H1 (cell line): ENCODE measurements around the gene DCANP1. TPM values are rescaled to one million over a fixed set of nuclear protein-coding genes. Genes with fewer than 3 reads are reported as not detected.

Experiments
- CTCF ChIA-PET: fragments of 300-600 bp; sonication (Branson Sonifier 250); formaldehyde crosslinking; loops from one replicate; lab custom pipeline; 2021; ENCODE audit not compliant: partially characterized antibody; lab: Charles Lee
- POLR2A ChIA-PET: fragments of 300-600 bp; sonication (Branson Sonifier 250); formaldehyde crosslinking; loops from one replicate; lab custom pipeline; 2021; ENCODE audit warnings: inconsistent platforms; ENCODE audit not compliant: partially characterized antibody; lab: Charles Lee
- DNase-seq, 2 experiments: peaks; one replicate each; pipeline versions ENCODE4 v3.0.0 to v3.0.0-alpha.2; 2010 to 2022; ENCODE audit warnings: low spot score in 2 of 2, low read depth in 1 of 2, mixed read lengths in 1 of 2
- FAIRE-seq: peaks from 2 replicates; lab custom pipeline; 2011; peaks lifted over from hg19 to GRCh38; lab: Jason Lieb, UNC
- H2AFZ ChIP-seq: 2 replicates; pipeline ENCODE4 v1.8.1; 2012; ENCODE audit warnings: low read length, inconsistent platforms
- H2AK5ac ChIP-seq: 2 replicates; pipeline ENCODE4 v1.6.1; 2013; ENCODE audit warnings: low read depth, low read length
- H2BK120ac ChIP-seq: replicated peaks from 2 replicates; pipeline ENCODE3; 2013; ENCODE audit warnings: low read depth, low read length, inconsistent platforms
- H2BK12ac ChIP-seq: 2 replicates; pipeline ENCODE4 v1.6.1; 2013; ENCODE audit warnings: low read depth, low read length
- H2BK15ac ChIP-seq: 2 replicates; pipeline ENCODE4 v1.6.1; 2013; ENCODE audit warnings: low read length
- H2BK20ac ChIP-seq: 2 replicates; pipeline ENCODE4 v1.6.1; 2013; ENCODE audit warnings: low read length
- H2BK5ac ChIP-seq: 2 replicates; pipeline ENCODE4 v1.6.1; 2013; ENCODE audit warnings: low read depth, low read length
- H3K14ac ChIP-seq: 2 replicates; pipeline ENCODE4 v1.6.1; 2013; ENCODE audit warnings: inconsistent platforms; ENCODE audit not compliant: insufficient read length
- H3K18ac ChIP-seq: 2 replicates; pipeline ENCODE4 v1.6.1; 2013; ENCODE audit warnings: low read length; ENCODE audit errors: extremely low read depth
- H3K23ac ChIP-seq: 2 replicates; pipeline ENCODE4 v1.6.1; 2013; ENCODE audit warnings: inconsistent platforms; ENCODE audit not compliant: insufficient read length
- H3K23me2 ChIP-seq: 2 replicates; pipeline ENCODE4 v1.6.1; 2013; ENCODE audit warnings: low read depth, low read length
- H3K27ac ChIP-seq: 2 replicates; pipeline ENCODE4 v1.6.1; 2011; ENCODE audit warnings: low read depth, low read length, inconsistent platforms
- H3K27me3 ChIP-seq, 4 experiments: replicated peaks in 1 of 4; 1 replicate in 1 of 4; 2 replicates in 3 of 4; pipeline versions ENCODE4 v1.6.1 to v1.8.1; 2011 to 2013; ENCODE audit warnings: low read length in 3 of 4, mild to moderate bottlenecking in 3 of 4, inconsistent platforms in 2 of 4, mixed read lengths in 2 of 4, moderate library complexity in 1 of 4; ENCODE audit not compliant: control insufficient read depth in 3 of 4, insufficient read depth in 3 of 4; ENCODE audit errors: extremely low read depth in 1 of 4
- H3K36me3 ChIP-seq, 4 experiments: 2 replicates each; pipeline versions ENCODE4 v1.6.1 to v1.8.1; 2011 to 2013; ENCODE audit warnings: mild to moderate bottlenecking in 4 of 4, low read length in 3 of 4, moderate library complexity in 2 of 4, control low read depth in 1 of 4, inconsistent platforms in 1 of 4; ENCODE audit not compliant: insufficient read depth in 4 of 4, control insufficient read depth in 2 of 4
- H3K4ac ChIP-seq: replicated peaks from 2 replicates; pipeline ENCODE3; 2013; ENCODE audit warnings: low read length, low read depth, mixed read lengths, inconsistent platforms; ENCODE audit not compliant: insufficient read length
- H3K4me1 ChIP-seq, 4 experiments: replicated peaks in 1 of 4; 1 replicate in 1 of 4; 2 replicates in 3 of 4; pipeline versions ENCODE4 v1.6.1 to v1.8.1; 2011 to 2013; ENCODE audit warnings: low read length in 3 of 4, inconsistent platforms in 2 of 4, mixed read lengths in 1 of 4; ENCODE audit not compliant: insufficient read depth in 4 of 4, control insufficient read depth in 3 of 4
- H3K4me2 ChIP-seq, 2 experiments: 2 replicates each; pipeline versions ENCODE4 v1.6.1 to v1.8.1; 2011 to 2013; ENCODE audit warnings: low read depth in 2 of 2, low read length in 2 of 2, control low read depth in 1 of 2, inconsistent platforms in 1 of 2, mild to moderate bottlenecking in 1 of 2; ENCODE audit not compliant: insufficient read depth in 1 of 2
- H3K4me3 ChIP-seq, 4 experiments: fragments of 200-600, 300-600 bp in 1 of 4; sonication (generic), shearing (Covaris generic), sonication (Bioruptor Twin) in 1 of 4; 2 replicates each; pipeline versions ENCODE4 v1.5.1 to v1.8.1; 2011 to 2016; ENCODE audit warnings: low read length in 4 of 4, low read depth in 3 of 4, control low read depth in 2 of 4, inconsistent platforms in 2 of 4, mild to moderate bottlenecking in 2 of 4, mixed read lengths in 1 of 4, moderate library complexity in 1 of 4; ENCODE audit not compliant: insufficient read depth in 2 of 4; ENCODE audit errors: extremely low read depth in 1 of 4
- H3K56ac ChIP-seq: replicated peaks from 2 replicates; pipeline ENCODE3; 2013; ENCODE audit warnings: low read depth, mild to moderate bottlenecking, mixed read lengths, low read length, inconsistent platforms; ENCODE audit not compliant: insufficient read length
- H3K79me1 ChIP-seq: 2 replicates; pipeline ENCODE4 v1.6.1; 2013; ENCODE audit warnings: low read depth, low read length, control low read depth
- H3K79me2 ChIP-seq, 2 experiments: 2 replicates each; pipeline versions ENCODE4 v1.6.1 to v1.8.1; 2012 to 2013; ENCODE audit warnings: low read length in 2 of 2, mild to moderate bottlenecking in 2 of 2, inconsistent platforms in 1 of 2; ENCODE audit not compliant: insufficient read depth in 2 of 2, control insufficient read depth in 1 of 2
- H3K9ac ChIP-seq, 4 experiments: replicated peaks in 1 of 4; 1 replicate in 1 of 4; 2 replicates in 3 of 4; pipeline versions ENCODE4 v1.6.1 to v1.8.1; 2011 to 2013; ENCODE audit warnings: low read depth in 3 of 4, low read length in 3 of 4, control low read depth in 2 of 4, mild to moderate bottlenecking in 2 of 4, moderate library complexity in 2 of 4, inconsistent platforms in 1 of 4; ENCODE audit errors: extremely low read depth in 1 of 4
- H3K9me3 ChIP-seq, 2 experiments: 2 replicates each; pipeline versions ENCODE4 v1.6.1 to v1.8.1; 2012 to 2013; ENCODE audit warnings: mild to moderate bottlenecking in 2 of 2, moderate library complexity in 2 of 2, control low read depth in 1 of 2, inconsistent platforms in 1 of 2, low read depth in 1 of 2, low read length in 1 of 2, mixed read lengths in 1 of 2; ENCODE audit not compliant: insufficient read depth in 2 of 2
- H4K20me1 ChIP-seq, 2 experiments: replicated peaks in 1 of 2; 2 replicates each; pipeline versions ENCODE3 to v1.8.1; 2011 to 2013; ENCODE audit warnings: inconsistent platforms in 2 of 2, low read length in 2 of 2, mild to moderate bottlenecking in 1 of 2; ENCODE audit not compliant: insufficient read depth in 2 of 2, control insufficient read depth in 1 of 2
- H4K5ac ChIP-seq: 2 replicates; pipeline ENCODE4 v1.6.1; 2013; ENCODE audit warnings: low read length, low read depth, mixed read lengths, inconsistent platforms; ENCODE audit not compliant: insufficient read length
- H4K8ac ChIP-seq: 2 replicates; pipeline ENCODE4 v1.8.0; 2013; ENCODE audit warnings: mild to moderate bottlenecking, moderate library complexity, low read length, inconsistent platforms; ENCODE audit not compliant: insufficient read depth; ENCODE audit errors: extremely low read depth
- H4K91ac ChIP-seq: replicated peaks from 2 replicates; pipeline ENCODE3; 2013; ENCODE audit warnings: low read length, mixed read lengths, inconsistent platforms; ENCODE audit not compliant: insufficient read length
- BCL11A ChIP-seq, 2 experiments: IDR thresholded peaks; one replicate each; pipeline ENCODE4 v1.6.1; 2011; ENCODE audit warnings: low read depth in 2 of 2, low read length in 2 of 2, mild to moderate bottlenecking in 2 of 2
- CBX5 ChIP-seq: fragments of 300-800, 300-1000 bp; sonication (generic); IDR thresholded peaks from 2 replicates; pipeline ENCODE4 v1.7.1; 2016; ENCODE audit warnings: antibody characterized with exemption, low read length, low read depth
- CHD1 ChIP-seq: IDR thresholded peaks from 2 replicates; pipeline ENCODE4 v1.6.1; 2012; ENCODE audit warnings: low read depth, low read length, improper control_type of control experiment
- GTF2F1 ChIP-seq: IDR thresholded peaks from 2 replicates; pipeline ENCODE4 v1.6.1; 2012; ENCODE audit warnings: low read depth, low read length, improper control_type of control experiment, borderline replicate concordance
- HDAC2 ChIP-seq, 2 experiments: fragments of 300-600 bp in 1 of 2; sonication (generic) in 1 of 2; IDR thresholded peaks; 2 replicates each; pipeline ENCODE4 v1.6.1; 2011 to 2012; ENCODE audit warnings: low read depth in 2 of 2, low read length in 2 of 2, mild to moderate bottlenecking in 2 of 2, moderate library complexity in 2 of 2, borderline replicate concordance in 1 of 2, inconsistent platforms in 1 of 2
- SIN3A ChIP-seq, 2 experiments: IDR thresholded peaks in 1 of 2; conservative IDR thresholded peaks in 1 of 2; 2 replicates each; pipeline ENCODE4 v1.6.1; 2011 to 2012; ENCODE audit warnings: low read length in 2 of 2, improper control_type of control experiment in 1 of 2, low read depth in 1 of 2, mild to moderate bottlenecking in 1 of 2
- SIRT6 ChIP-seq: IDR thresholded peaks from one replicate; pipeline ENCODE4 v1.7.1; 2012; ENCODE audit warnings: low read length, inconsistent platforms
- YY1 ChIP-seq: IDR thresholded peaks from 2 replicates; pipeline ENCODE4 v1.6.1; 2011; ENCODE audit warnings: low read depth, mild to moderate bottlenecking, low read length
- WGBS, 2 experiments: shearing (Covaris generic) in 1 of 2; methylation state at CpG; one replicate each; pipeline versions ENCODE4 v1.1.6 to v1.1.7; 2013 to 2015; ENCODE audit warnings: low lambda C conversion rate in 2 of 2, mixed read lengths in 2 of 2, inconsistent platforms in 1 of 2, low coverage in 1 of 2, missing lambda C conversion rate in 1 of 2; ENCODE audit not compliant: insufficient replicate concordance in 2 of 2, insufficient coverage in 1 of 2, insufficient read length in 1 of 2; ENCODE audit errors: extremely low coverage in 1 of 2, missing lambda C conversion rate in 1 of 2; 5-methylcytosine and 5-hydroxymethylcytosine counted together
- polyA plus RNA-seq, 7 experiments: library from polyadenylated mRNA; depleted of rRNA in 3 of 7; stranded (reverse) in 5 of 7; unstranded in 2 of 7; fragments of >200 nt in 5 of 7; fragments of 200-250 nt in 2 of 7; gene quantifications; 1 replicate in 5 of 7; 2 replicates in 1 of 7; 4 replicates in 1 of 7; pipeline versions ENCODE4 v1.2.1 to v1.2.3, GENCODE V29; 2011 to 2013; ENCODE audit warnings: missing spikeins in 2 of 7, mixed read lengths in 2 of 7
- total RNA-seq: library from RNA; stranded (reverse); fragmentation: NEBNext Ultra II Directional; extraction: Animal tissue kit (Norgen Biotek cat#: 25700); gene quantifications from 2 replicates; pipeline ENCODE4 v1.2.1, GENCODE V29; 2021

DCANP1 gene
- total and polyA plus RNA-seq, 2 of the 8 experiments (the other 6 are each of a cell fraction or from before 2014, with no cell fraction given) = not detected

DNA sequence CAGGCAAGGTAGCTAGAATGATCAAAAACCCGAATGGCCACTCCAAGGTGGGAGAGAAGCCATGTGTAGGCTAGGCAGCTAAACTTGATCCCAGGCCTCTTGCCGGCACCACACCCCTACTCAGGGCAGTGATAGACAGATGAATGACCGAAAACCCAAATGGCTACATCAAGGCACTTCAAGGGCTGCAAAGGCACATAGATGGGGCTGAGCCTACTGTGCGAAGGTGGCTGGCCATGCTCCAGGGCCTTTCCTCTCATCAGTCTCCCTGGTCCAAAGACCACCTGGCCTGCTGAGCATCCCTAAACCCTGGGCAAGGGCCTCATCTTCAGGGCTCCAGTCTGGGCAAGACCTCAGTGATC lies 8.7 kb upstream of the DCANP1 start:
- H2BK5ac ChIP-seq = no peak overlapping the region
- no peaks in the 10 kb centered on the region for H3K9me3 ChIP-seq
- no peak overlapping the region for H3K9ac ChIP-seq
- no peaks in the 10 kb centered on the region for H3K4me1 ChIP-seq
- H2BK120ac ChIP-seq = no peak overlapping the region
- H3K27me3 ChIP-seq = peaks cover 0 to 12% (median 3%) of the 10 kb centered on the region in 4 experiments; a peak in 4 of 7 replicates
- ChIA-PET POLR2A (no interaction called here), CTCF (interaction anchor here (0.6 to 21.6 kb wide), 11 partner anchors 10 to 379 kb away, joined by 3 to 778 read pairs (median 14); partner anchors contain the start of genes DCANP1 and TIFAB)
- DNase-seq (no peak), FAIRE-seq (no peak)
- H3K23me2 ChIP-seq = no peaks in the 10 kb centered on the region
- no peak overlapping the region for H2AK5ac ChIP-seq
- H4K8ac ChIP-seq = no peak overlapping the region
- H3K18ac ChIP-seq = no peak overlapping the region
- H3K4me3 ChIP-seq = no peak overlapping the region
- no peak overlapping the region for H2AFZ ChIP-seq
- H4K5ac ChIP-seq = no peak overlapping the region
- H2BK15ac ChIP-seq = no peak overlapping the region
- no peak overlapping the region for H2BK20ac ChIP-seq
- H3K14ac ChIP-seq = no peak overlapping the region
- H3K23ac ChIP-seq = no peak overlapping the region
- no peak overlapping the region for H3K4me2 ChIP-seq
- no peaks in the 10 kb centered on the region for H3K36me3 ChIP-seq
- H3K79me2 ChIP-seq = no peaks in the 10 kb centered on the region
- H4K20me1 ChIP-seq = no peaks in the 10 kb centered on the region
- H3K4ac ChIP-seq = no peak overlapping the region
- no peak overlapping the region for H3K27ac ChIP-seq
- H3K56ac ChIP-seq = no peak overlapping the region
- 86% methylated on average over 4 of the region's 4 CpGs; no CpG with 5 or more reads in 1 of the 2 experiments for WGBS, 2 experiments
- no peaks in the 10 kb centered on the region for H3K79me1 ChIP-seq
- H2BK12ac ChIP-seq = no peak overlapping the region
- no peak overlapping the region for H4K91ac ChIP-seq
- TF ChIP-seq CBX5 (no peak), SIN3A (conservative IDR thresholded peaks at IDR 0.05 in 1 of 2, IDR thresholded peaks at IDR 0.05 in 1 of 2; ENCODE audit: low read depth in 1 of 2, low read length in 2 of 2) (no peak), CHD1 (no peak), GTF2F1 (no peak), YY1 (no peak), BCL11A (IDR thresholded peaks at IDR 0.05; ENCODE audit: low read depth in 2 of 2, low read length in 2 of 2) (no peak), HDAC2 (IDR thresholded peaks at IDR 0.05; ENCODE audit: borderline replicate concordance in 1 of 2, low read depth in 2 of 2, low read length in 2 of 2) (no peak), SIRT6 (no peak)
